Upper lobe of left lung (tissue), 6 donors: ENCODE measurements around the gene PBXIP1. TPM values are rescaled to one million over a fixed set of nuclear protein-coding genes. Genes with fewer than 3 reads are reported as not detected.
A peak's percentile ranks its signal among the peaks of the same experiment; 100 is the strongest.
"Not testable (repeated sequence)": the region's sequence is repeated elsewhere in the genome, so short reads cannot be mapped to it uniquely, and the experiment has no call there.

ENCODE experiments used
- ATAC-seq, 2 donors: fragments of 200-7000 bp; cut with Tn5 transposase; one replicate each; pipeline ENCODE4 v1.9.1; 2022; ENCODE audit warnings: mild to moderate bottlenecking in 2 of 2, moderate library complexity in 2 of 2; ENCODE audit not compliant: low FRiP score in 2 of 2
- DNase-seq, 2 donors: peaks; one replicate each; pipeline ENCODE4 v3.0.0-alpha.2; 2019 to 2020
- H3K27ac ChIP-seq, 4 donors: fragments of 200-600 bp; sonication (generic); one replicate each; pipeline ENCODE4 v1.5.1; 2016 to 2019
- H3K27me3 ChIP-seq, 4 donors: fragments of 200-600 bp; sonication (generic); one replicate each; pipeline ENCODE4 v1.5.1; 2017 to 2019
- H3K36me3 ChIP-seq, 4 donors: fragments of 200-600 bp; sonication (generic); one replicate each; pipeline ENCODE4 v1.5.1; 2016 to 2019
- H3K4me1 ChIP-seq, 4 donors: fragments of 200-600 bp; sonication (generic); one replicate each; pipeline ENCODE4 v1.5.1; 2018 to 2019
- H3K4me3 ChIP-seq, 4 donors: fragments of 200-600 bp; sonication (generic); one replicate each; pipeline ENCODE4 v1.5.1; 2017 to 2019; ENCODE audit warnings: mild to moderate bottlenecking in 2 of 4, moderate library complexity in 1 of 4
- H3K9me3 ChIP-seq, 4 donors: fragments of 200-600 bp; sonication (generic); one replicate each; pipeline ENCODE4 v1.5.1; 2018 to 2019
- EP300 ChIP-seq, 4 donors: sonication (generic); formaldehyde crosslinking; IDR thresholded peaks; one replicate each; pipeline ENCODE4 v1.5.1; 2017; ENCODE audit warnings: antibody characterized with exemption in 4 of 4, control low read depth in 2 of 4
- POLR2A ChIP-seq, 4 donors: fragments of 450-650 bp; IDR thresholded peaks; one replicate each; pipeline ENCODE4 v1.5.1; 2016 to 2017; ENCODE audit warnings: antibody characterized with exemption in 4 of 4, mild to moderate bottlenecking in 2 of 4
- POLR2AphosphoS5 ChIP-seq, 2 donors: sonication (generic); formaldehyde crosslinking; IDR thresholded peaks; one replicate each; pipeline ENCODE4 v1.5.1; 2017; ENCODE audit warnings: antibody characterized with exemption in 2 of 2
- WGBS, 2 donors: methylation state at CpG; one replicate each; pipeline ENCODE4 v1.1.5; 2017 to 2018; 5-methylcytosine and 5-hydroxymethylcytosine counted together
- total RNA-seq, 6 donors: library from RNA; depleted of rRNA in 4 of 6; stranded (reverse); fragments of >200 nt in 4 of 6; gene quantifications; one replicate each; pipeline versions ENCODE4 v1.1.0 to v1.2.1, GENCODE V29; 2016 to 2021
- TF ChIP-seq, protein P1 (sequence below), 6 experiments: fragments of 450-650 bp in 4 of 6; fragments of 200-600 bp in 2 of 6; sonication (generic) in 2 of 6; IDR thresholded peaks; one replicate each; pipeline ENCODE4 v1.5.1; 2016 to 2019; ENCODE audit warnings: antibody characterized with exemption in 6 of 6
- donor health status: DM: no; HTN: no; CAD: no; lungs with moderate emphysema.
- donor health status: DM: no; HTN: yes; CAD: no; lungs with severe emphysema.

Gene PBXIP1
- total RNA-seq, 6 donors from 2014 or later = 72.1 to 108 (median 83.7) TPM

- Histone ChIP-seq H3K4me3 (no peak overlapping the region), H3K27ac (no peak overlapping the region), H3K36me3 (no peaks in the 10 kb centered on the region), H3K27me3 (no peaks in the 10 kb centered on the region), H3K4me1 (no peaks in the 10 kb centered on the region), H3K9me3 (no peaks in the 10 kb centered on the region)
- ATAC-seq (no peak), DNase-seq (no peak)
- 91 to 100% methylated on average over 6 to 8 of the region's 8 CpGs for WGBS, 2 donors
- no peak for TF ChIP-seq POLR2A (IDR thresholded peaks at IDR 0.05)
- no peak for TF ChIP-seq POLR2AphosphoS5 (IDR thresholded peaks at IDR 0.05)
- TF ChIP-seq EP300 (IDR thresholded peaks at IDR 0.05) = no peak
- TF ChIP-seq, protein P1, sequence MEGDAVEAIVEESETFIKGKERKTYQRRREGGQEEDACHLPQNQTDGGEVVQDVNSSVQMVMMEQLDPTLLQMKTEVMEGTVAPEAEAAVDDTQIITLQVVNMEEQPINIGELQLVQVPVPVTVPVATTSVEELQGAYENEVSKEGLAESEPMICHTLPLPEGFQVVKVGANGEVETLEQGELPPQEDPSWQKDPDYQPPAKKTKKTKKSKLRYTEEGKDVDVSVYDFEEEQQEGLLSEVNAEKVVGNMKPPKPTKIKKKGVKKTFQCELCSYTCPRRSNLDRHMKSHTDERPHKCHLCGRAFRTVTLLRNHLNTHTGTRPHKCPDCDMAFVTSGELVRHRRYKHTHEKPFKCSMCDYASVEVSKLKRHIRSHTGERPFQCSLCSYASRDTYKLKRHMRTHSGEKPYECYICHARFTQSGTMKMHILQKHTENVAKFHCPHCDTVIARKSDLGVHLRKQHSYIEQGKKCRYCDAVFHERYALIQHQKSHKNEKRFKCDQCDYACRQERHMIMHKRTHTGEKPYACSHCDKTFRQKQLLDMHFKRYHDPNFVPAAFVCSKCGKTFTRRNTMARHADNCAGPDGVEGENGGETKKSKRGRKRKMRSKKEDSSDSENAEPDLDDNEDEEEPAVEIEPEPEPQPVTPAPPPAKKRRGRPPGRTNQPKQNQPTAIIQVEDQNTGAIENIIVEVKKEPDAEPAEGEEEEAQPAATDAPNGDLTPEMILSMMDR (IDR thresholded peaks at IDR 0.05) = no peak
These were observed 44.0 kb downstream of the PBXIP1 start for GRCh38 chr1:154911691-154912550.

GRCh38 chr1:154910851-154911250, 45.0 kb downstream of the PBXIP1 start:
- WGBS, 2 donors = 89 to 96% methylated on average over 4 to 5 of the region's 5 CpGs
- H3K27ac ChIP-seq = no peak overlapping the region
- no peaks in the 10 kb centered on the region for H3K36me3 ChIP-seq
- H3K9me3 ChIP-seq = no peaks in the 10 kb centered on the region
- TF ChIP-seq POLR2A (IDR thresholded peaks at IDR 0.05) (no peak), EP300 (IDR thresholded peaks at IDR 0.05) (no peak), POLR2AphosphoS5 (IDR thresholded peaks at IDR 0.05) (no peak)
- TF ChIP-seq, protein P1 (IDR thresholded peaks at IDR 0.05) = no peak
- no peaks in the 10 kb centered on the region for H3K4me1 ChIP-seq
- ATAC-seq (no peak), DNase-seq (no peak)
- no peak overlapping the region for H3K4me3 ChIP-seq
- no peaks in the 10 kb centered on the region for H3K27me3 ChIP-seq

GRCh38 chr1:154908937-154909336, 47.0 kb downstream of the PBXIP1 start:
- Histone ChIP-seq H3K9me3 (no peaks in the 10 kb centered on the region), H3K27ac (no peak overlapping the region), H3K36me3 (no peaks in the 10 kb centered on the region), H3K4me1 (no peaks in the 10 kb centered on the region), H3K4me3 (no peak overlapping the region), H3K27me3 (no peaks in the 10 kb centered on the region)
- DNase-seq (no peak), ATAC-seq (no peak)
- WGBS, 2 donors = 86 to 94% methylated on average over 5 of the region's 5 CpGs
- TF ChIP-seq, protein P1 (IDR thresholded peaks at IDR 0.05) = no peak
- no peak for TF ChIP-seq EP300 (IDR thresholded peaks at IDR 0.05)
- TF ChIP-seq POLR2AphosphoS5 (IDR thresholded peaks at IDR 0.05) = no peak
- no peak for TF ChIP-seq POLR2A (IDR thresholded peaks at IDR 0.05)

- H3K9me3 ChIP-seq, H3K27me3 ChIP-seq, H3K36me3 ChIP-seq, DNase-seq, H3K27ac ChIP-seq, ATAC-seq, H3K4me1 ChIP-seq, H3K4me3 ChIP-seq: not testable (repeated sequence)
- WGBS, 2 donors = 70 to 73% methylated on average over 3 of the region's 3 CpGs
These were observed 47.8 kb downstream of the PBXIP1 start for GRCh38 chr1:154908129-154908528.

DNA sequence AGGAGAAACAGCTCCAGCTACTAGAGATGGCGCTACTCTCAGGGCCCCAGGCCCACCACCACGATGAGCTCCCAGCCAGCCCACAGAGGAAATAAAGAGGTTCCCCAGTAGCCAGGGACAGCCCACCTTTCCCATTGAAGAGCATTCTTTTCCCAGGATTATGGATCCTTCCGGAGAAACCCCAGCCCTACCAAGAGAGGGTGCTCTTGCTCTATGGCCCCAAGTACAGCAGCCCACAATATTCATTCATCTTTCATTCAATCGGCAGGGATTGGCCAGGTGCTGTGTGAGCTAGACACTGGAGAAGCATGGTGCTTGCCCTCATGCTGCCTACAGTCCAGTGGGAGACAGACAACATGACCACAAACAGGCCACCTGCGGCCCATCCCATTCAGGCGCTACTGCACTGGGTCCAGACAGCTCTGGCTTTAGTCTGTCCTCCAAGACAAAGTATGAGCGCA, 49.2 kb downstream of the PBXIP1 start:
- no peak overlapping the region for H3K4me3 ChIP-seq
- no peaks in the 10 kb centered on the region for H3K27me3 ChIP-seq
- ATAC-seq (peak in 1 of 2 donors; percentile 17), DNase-seq (no peak)
- H3K4me1 ChIP-seq = no peaks in the 10 kb centered on the region
- TF ChIP-seq EP300 (IDR thresholded peaks at IDR 0.05) (no peak), POLR2AphosphoS5 (IDR thresholded peaks at IDR 0.05) (no peak), POLR2A (IDR thresholded peaks at IDR 0.05) (no peak)
- TF ChIP-seq, protein P1 (IDR thresholded peaks at IDR 0.05) = peak in 3 of 6 experiments; percentile 16 to 33 (median 24)
- no peak overlapping the region for H3K27ac ChIP-seq
- no peaks in the 10 kb centered on the region for H3K9me3 ChIP-seq
- no peaks in the 10 kb centered on the region for H3K36me3 ChIP-seq
- WGBS, 2 donors = 77 to 87% methylated on average over 3 to 7 of the region's 7 CpGs
